ENCODE measurements around the gene MT1M. TPM values are rescaled to one million over a fixed set of nuclear protein-coding genes. Genes with fewer than 3 reads are reported as not detected.
A peak's percentile ranks its signal among the peaks of the same experiment; 100 is the strongest.

Gene MT1M
- total RNA-seq, 1 donor from 2014 or later, result not detected

- H3K27me3 Mint-ChIP-seq (ENCODE audit: unreplicated experiment), result peaks cover 18% of the 10 kb centered on the region
- H3K27ac Mint-ChIP-seq (ENCODE audit: unreplicated experiment), result peak within 1 kb of the TSS; percentile 89
- peaks cover 35% of the 10 kb centered on the region for H3K4me1 Mint-ChIP-seq (ENCODE audit: unreplicated experiment)
- no peaks in the 10 kb centered on the region for H3K36me3 Mint-ChIP-seq (ENCODE audit: low read depth, unreplicated experiment)
- H3K9me3 Mint-ChIP-seq (ENCODE audit: unreplicated experiment), result no peaks in the 10 kb centered on the region
- TF ChIP-seq CTCF (IDR thresholded peaks at IDR 0.05; ENCODE audit: unreplicated experiment), result no peak
- H3K4me3 Mint-ChIP-seq (ENCODE audit: unreplicated experiment), result peak within 1 kb of the TSS; percentile 77
- peak; percentile 66 for DNase-seq (ENCODE audit: low spot score)
These were observed 24.2 kb upstream of the MT1M start, which contains the start of gene MT2A for GRCh38 chr16:56608043-56608875. Gene MT2A (plus strand): TSS chr16:56608584. CDS start chr16:56608656, 72 bp downstream.

GRCh38 chr16:56608876-56609462 lies 23.5 kb upstream of the MT1M start:
- Mint-ChIP-seq H3K9me3 (ENCODE audit: unreplicated experiment) (no peaks in the 10 kb centered on the region), H3K36me3 (ENCODE audit: low read depth, unreplicated experiment) (no peaks in the 10 kb centered on the region), H3K4me3 (ENCODE audit: unreplicated experiment) (peak overlapping the region; percentile 77), H3K27ac (ENCODE audit: unreplicated experiment) (peak overlapping the region; percentile 43), H3K27me3 (ENCODE audit: unreplicated experiment) (peaks cover 13% of the 10 kb centered on the region), H3K4me1 (ENCODE audit: unreplicated experiment) (peaks cover 35% of the 10 kb centered on the region)
- TF ChIP-seq CTCF (IDR thresholded peaks at IDR 0.05; ENCODE audit: unreplicated experiment), result no peak
- DNase-seq (ENCODE audit: low spot score), result no peak

GRCh38 chr16:56609463-56609921 lies 23.0 kb upstream of the MT1M start:
- Mint-ChIP-seq H3K4me3 (ENCODE audit: unreplicated experiment) (no peak overlapping the region), H3K4me1 (ENCODE audit: unreplicated experiment) (peaks cover 35% of the 10 kb centered on the region), H3K36me3 (ENCODE audit: low read depth, unreplicated experiment) (no peaks in the 10 kb centered on the region), H3K9me3 (ENCODE audit: unreplicated experiment) (no peaks in the 10 kb centered on the region), H3K27ac (ENCODE audit: unreplicated experiment) (no peak overlapping the region), H3K27me3 (ENCODE audit: unreplicated experiment) (peaks cover 13% of the 10 kb centered on the region)
- no peak for TF ChIP-seq CTCF (IDR thresholded peaks at IDR 0.05; ENCODE audit: unreplicated experiment)
- no peak for DNase-seq (ENCODE audit: low spot score)

GRCh38 chr16:56610017-56610608 lies 22.3 kb upstream of the MT1M start:
- Mint-ChIP-seq H3K27ac (ENCODE audit: unreplicated experiment) (no peak overlapping the region), H3K9me3 (ENCODE audit: unreplicated experiment) (no peaks in the 10 kb centered on the region), H3K27me3 (ENCODE audit: unreplicated experiment) (peaks cover 13% of the 10 kb centered on the region), H3K4me3 (ENCODE audit: unreplicated experiment) (no peak overlapping the region), H3K4me1 (ENCODE audit: unreplicated experiment) (peaks cover 35% of the 10 kb centered on the region), H3K36me3 (ENCODE audit: low read depth, unreplicated experiment) (no peaks in the 10 kb centered on the region)
- DNase-seq (ENCODE audit: low spot score), result no peak
- TF ChIP-seq CTCF (IDR thresholded peaks at IDR 0.05; ENCODE audit: unreplicated experiment), result no peak

All from endothelial cell (in vitro differentiated cells).